GM23338 (cell line): ENCODE data around the gene PIM3. TPM values are rescaled to one million over a fixed set of nuclear protein-coding genes. Genes with fewer than 3 reads are reported as not detected.

Experiments used
- ATAC-seq: fragments of 200-7000 bp; cut with Tn5 transposase; 3 replicates; pipeline ENCODE4 v1.9.1; 2020
- DNase-seq: peaks from one replicate; pipeline ENCODE4 v3.0.0-alpha.2; 2015; ENCODE audit warnings: low spot score
- H2AFZ ChIP-seq: fragments of 200-600 bp; sonication (generic); 2 replicates; pipeline ENCODE4 v1.8.0; 2016; ENCODE audit warnings: antibody characterized with exemption, mild to moderate bottlenecking, moderate library complexity
- H3F3A ChIP-seq: fragments of 200-600 bp; sonication (generic); replicated peaks from 2 replicates; pipeline ENCODE4 v1.8.0; 2017; ENCODE audit warnings: antibody characterized with exemption, mixed run types, low read depth
- H3K27ac ChIP-seq: fragments of 200-600 bp; sonication (generic); 2 replicates; pipeline ENCODE4 v1.6.1; 2016; ENCODE audit warnings: low read depth
- H3K27me3 ChIP-seq: fragments of 200-600 bp; sonication (generic); 2 replicates; pipeline ENCODE4 v1.8.0; 2016; ENCODE audit warnings: mild to moderate bottlenecking, mixed run types, moderate library complexity; ENCODE audit not compliant: insufficient read depth
- H3K36me3 ChIP-seq: fragments of 200-600 bp; sonication (generic); 2 replicates; pipeline ENCODE4 v1.8.0; 2016; ENCODE audit warnings: mild to moderate bottlenecking; ENCODE audit not compliant: insufficient read depth
- H3K4me1 ChIP-seq: fragments of 200-600 bp; sonication (generic); 2 replicates; pipeline ENCODE4 v1.8.0; 2016; ENCODE audit warnings: mild to moderate bottlenecking, moderate library complexity; ENCODE audit not compliant: insufficient read depth
- H3K4me2 ChIP-seq: fragments of 200-600 bp; sonication (generic); 2 replicates; pipeline ENCODE4 v1.7.1; 2017; ENCODE audit warnings: mixed run types
- H3K4me3 ChIP-seq: fragments of 200-600 bp; sonication (generic); 2 replicates; pipeline ENCODE4 v1.6.1; 2016; ENCODE audit warnings: mixed run types
- H3K79me2 ChIP-seq: fragments of 200-600 bp; sonication (generic); replicated peaks from 2 replicates; pipeline ENCODE4 v1.8.0; 2017; ENCODE audit warnings: mild to moderate bottlenecking; ENCODE audit not compliant: insufficient read depth
- H3K9me2 ChIP-seq: fragments of 200-600 bp; sonication (generic); 2 replicates; pipeline ENCODE4 v1.8.0; 2017; ENCODE audit not compliant: insufficient read depth
- H4K20me1 ChIP-seq: fragments of 200-600 bp; sonication (generic); replicated peaks from 2 replicates; pipeline ENCODE4 v1.8.0; 2017; ENCODE audit warnings: mild to moderate bottlenecking; ENCODE audit not compliant: insufficient read depth
- H3K27ac Mint-ChIP-seq: 2 replicates; pipeline ENCODE4 v1.8.0; 2020; ENCODE audit warnings: inconsistent platforms, mild to moderate bottlenecking, moderate library complexity, mixed read lengths
- H3K27me3 Mint-ChIP-seq: 3 replicates; pipeline ENCODE4 v1.8.0; 2022; ENCODE audit warnings: low read depth, mild to moderate bottlenecking, moderate library complexity, mixed read lengths, inconsistent platforms; ENCODE audit not compliant: insufficient read depth, poor library complexity
- H3K36me3 Mint-ChIP-seq: 3 replicates; pipeline ENCODE4 v1.8.0; 2021; ENCODE audit warnings: low read depth, mild to moderate bottlenecking, inconsistent platforms, moderate library complexity, mixed read lengths
- H3K4me1 Mint-ChIP-seq: 3 replicates; pipeline ENCODE4 v1.8.0; 2020; ENCODE audit warnings: mild to moderate bottlenecking, inconsistent platforms, mixed read lengths
- H3K4me3 Mint-ChIP-seq: 3 replicates; pipeline ENCODE4 v1.8.0; 2021; ENCODE audit warnings: moderate library complexity, mild to moderate bottlenecking, inconsistent platforms, mixed read lengths
- H3K9me3 Mint-ChIP-seq: 3 replicates; pipeline ENCODE4 v1.8.0; 2020; ENCODE audit warnings: moderate library complexity, mild to moderate bottlenecking, inconsistent platforms, mixed read lengths
- CTCF ChIP-seq, 2 experiments: fragments of 200-600 bp in 1 of 2; sonication (generic) in 1 of 2; conservative IDR thresholded peaks; 2 replicates each; pipeline versions ENCODE4 v1.5.1 to v1.6.1; 2016 to 2017; ENCODE audit warnings: antibody characterized with exemption in 2 of 2, low read depth in 2 of 2, mild to moderate bottlenecking in 2 of 2, moderate library complexity in 1 of 2
- EZH2 ChIP-seq: fragments of 200-600 bp; sonication (generic); IDR thresholded peaks from one replicate; pipeline ENCODE4 v1.8.0; 2017; ENCODE audit warnings: antibody characterized with exemption, mild to moderate bottlenecking, low read depth; ENCODE audit not compliant: unreplicated experiment
- POLR2AphosphoS5 ChIP-seq: IDR thresholded peaks from 2 replicates; pipeline ENCODE4 v1.6.1; 2016; ENCODE audit warnings: antibody characterized with exemption, low read depth
- STAT1 ChIP-seq: IDR thresholded peaks from one replicate; pipeline ENCODE4 v1.6.1; 2016; ENCODE audit warnings: antibody characterized with exemption; ENCODE audit not compliant: unreplicated experiment
- ZNF114 ChIP-seq: fragments of 250-450 bp; sonication (Bioruptor Pico); IDR thresholded peaks from 2 replicates; pipeline ENCODE4 v1.5.0; 2020; ENCODE audit warnings: mild to moderate bottlenecking, moderate library complexity
- ZNF331 ChIP-seq: fragments of 250-450 bp; sonication (Bioruptor Pico); IDR thresholded peaks from 2 replicates; pipeline ENCODE4 v1.5.0; 2020; ENCODE audit warnings: low read depth, mild to moderate bottlenecking, moderate library complexity
- ZNF462 ChIP-seq: fragments of 250-450 bp; sonication (Bioruptor Pico); IDR thresholded peaks from 2 replicates; pipeline ENCODE4 v1.5.0; 2020; ENCODE audit warnings: mild to moderate bottlenecking, moderate library complexity
- polyA plus RNA-seq: library from polyadenylated mRNA; unstranded; fragments of >200 nt; fragmentation: Nextera tagmentation; extraction: Ambion mirVana; gene quantifications from 2 replicates; pipeline ENCODE4 v1.2.1, GENCODE V29; 2016
- total RNA-seq: library from RNA; depleted of rRNA; stranded (reverse); fragments of >200 nt; shearing (Covaris generic); gene quantifications from 2 replicates; pipeline ENCODE4 v1.2.3, GENCODE V29; 2014

The PIM3 gene
- total and polyA plus RNA-seq, 2 experiments from 2014 or later: 17.7 to 37.3 TPM

GRCh38 chr22:49997251-49997599 lies 36.7 kb downstream of the PIM3 start (continued):
- TF ChIP-seq CTCF (conservative IDR thresholded peaks at IDR 0.05; ENCODE audit: low read depth in 2 of 2) (no peak), ZNF114 (no peak), POLR2AphosphoS5 (no peak), EZH2 (no peak), ZNF462 (CRISPR knock-in tag) (no peak)

DNA sequence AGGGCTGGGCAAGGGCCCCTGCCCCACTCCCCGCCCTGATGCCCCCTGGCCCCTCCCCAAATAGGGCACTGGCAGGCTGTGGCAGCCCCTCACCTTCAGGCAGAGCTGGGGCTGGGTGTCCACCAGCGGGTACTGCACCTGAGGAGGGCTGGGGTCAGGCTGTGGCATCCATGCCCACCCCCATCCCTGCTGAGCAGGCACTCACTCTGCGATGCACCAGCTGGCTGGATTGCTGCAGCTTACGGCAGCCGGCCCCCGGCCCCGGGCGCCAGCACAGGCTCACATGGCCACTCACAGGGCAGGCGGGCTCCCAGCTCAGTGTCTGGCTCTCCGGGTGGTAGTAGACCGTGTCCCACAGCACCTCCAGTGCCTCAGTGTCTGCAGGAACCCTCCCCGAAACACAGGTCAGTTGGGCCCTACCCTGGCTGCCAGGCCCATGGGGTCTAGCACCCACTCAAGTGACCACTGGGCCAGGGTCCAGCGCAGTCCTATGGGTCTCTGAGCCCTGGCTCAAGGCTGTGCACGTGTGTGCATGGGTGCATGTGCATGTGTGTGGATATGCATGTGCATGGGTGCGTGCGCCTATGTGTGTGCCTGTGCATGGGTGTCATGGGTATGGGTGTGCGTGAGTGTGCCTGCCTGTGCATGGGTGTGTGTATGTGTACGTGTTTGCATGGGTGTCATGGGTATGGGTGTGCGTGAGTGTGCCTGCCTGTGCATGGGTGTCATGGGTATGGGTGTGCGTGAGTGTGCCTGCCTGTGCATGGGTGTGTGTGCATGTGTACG lies 37.6 kb downstream of the PIM3 start:
- Histone ChIP-seq H3K4me1 (no peaks in the 10 kb centered on the region; the same call in 1 of the 2 replicates), H4K20me1 (no peaks in the 10 kb centered on the region), H3K36me3 (no peaks in the 10 kb centered on the region), H3K27me3 (peaks cover 15% of the 10 kb centered on the region), H3K4me3 (no peak overlapping the region), H3K9me2 (no peaks in the 10 kb centered on the region), H2AFZ (no peak overlapping the region), H3K4me2 (no peak overlapping the region), H3K27ac (no peak overlapping the region), H3K79me2 (no peaks in the 10 kb centered on the region), H3F3A (0 out of 2 replicates have a peak, but pooled peaks cover 3% of the 10 kb centered on the region)
- peak overlapping the region; percentile 71 for H3K4me3 Mint-ChIP-seq
- H3K4me1 Mint-ChIP-seq: peaks cover 15% of the 10 kb centered on the region
- H3K27ac Mint-ChIP-seq: no peak overlapping the region
- H3K36me3 Mint-ChIP-seq: no peaks in the 10 kb centered on the region
- peaks cover 3% of the 10 kb centered on the region; the same call in 1 of the 3 replicates for H3K9me3 Mint-ChIP-seq
- ATAC-seq (no peak), DNase-seq (no peak)
- peaks cover 24% of the 10 kb centered on the region for H3K27me3 Mint-ChIP-seq
- TF ChIP-seq ZNF462 (CRISPR knock-in tag): no peak
- TF ChIP-seq STAT1: no peak
- no peak for TF ChIP-seq ZNF331 (CRISPR knock-in tag)
